Astrocyte (in vitro differentiated cells and primary cell): Measurements from ENCODE around the gene GRIK5. TPM values are rescaled to one million over a fixed set of nuclear protein-coding genes. Genes with fewer than 3 reads are reported as not detected.
A peak's percentile ranks its signal among the peaks of the same experiment; 100 is the strongest.

Source experiments
- DNase-seq: peaks from one replicate; pipeline ENCODE4 v3.0.0-alpha.2; 2010; ENCODE audit warnings: low read depth
- FAIRE-seq: peaks from 2 replicates; lab custom pipeline; 2011; peaks lifted over from hg19 to GRCh38; lab: Jason Lieb, UNC
- H2AFZ ChIP-seq: 2 replicates; pipeline ENCODE4 v1.6.0; 2012; ENCODE audit warnings: low read depth, low read length, inconsistent platforms
- H3K27ac ChIP-seq: 2 replicates; pipeline ENCODE4 v1.5.1; 2011; ENCODE audit warnings: low read depth, low read length, inconsistent platforms
- H3K27me3 ChIP-seq: 2 replicates; pipeline ENCODE4 v1.6.0; 2011; ENCODE audit warnings: low read length, inconsistent platforms; ENCODE audit not compliant: insufficient read depth
- H3K36me3 ChIP-seq: 2 replicates; pipeline ENCODE4 v1.5.1; 2011; ENCODE audit warnings: low read length, inconsistent platforms; ENCODE audit not compliant: insufficient read depth
- H3K4me1 ChIP-seq: 2 replicates; pipeline ENCODE4 v1.5.1; 2011; ENCODE audit warnings: low read length, inconsistent platforms; ENCODE audit not compliant: insufficient read depth
- H3K4me2 ChIP-seq: 2 replicates; pipeline ENCODE4 v1.6.0; 2012; ENCODE audit warnings: low read length, inconsistent platforms
- H3K4me3 ChIP-seq: 2 replicates; pipeline ENCODE4 v1.5.1; 2011; ENCODE audit warnings: low read depth, mild to moderate bottlenecking, low read length, inconsistent platforms; ENCODE audit not compliant: insufficient read depth
- H3K79me2 ChIP-seq: 2 replicates; pipeline ENCODE4 v1.6.0; 2012; ENCODE audit warnings: mild to moderate bottlenecking, low read length, inconsistent platforms; ENCODE audit not compliant: insufficient read depth
- H3K9ac ChIP-seq: 2 replicates; pipeline ENCODE4 v1.6.0; 2012; ENCODE audit warnings: mild to moderate bottlenecking, low read length, inconsistent platforms
- H3K9me3 ChIP-seq: 2 replicates; pipeline ENCODE4 v1.5.1; 2012; ENCODE audit warnings: low read depth, mild to moderate bottlenecking, low read length, inconsistent platforms; ENCODE audit not compliant: insufficient read depth
- H4K20me1 ChIP-seq: 2 replicates; pipeline ENCODE4 v1.6.0; 2012; ENCODE audit warnings: low read length, inconsistent platforms; ENCODE audit not compliant: insufficient read depth
- H3K27ac Mint-ChIP-seq: one replicate; pipeline ENCODE4 v1.8.0; 2021; ENCODE audit warnings: mild to moderate bottlenecking, mixed read lengths; ENCODE audit not compliant: unreplicated experiment
- H3K27me3 Mint-ChIP-seq: one replicate; pipeline ENCODE4 v1.8.0; 2021; ENCODE audit warnings: low read depth, mixed read lengths; ENCODE audit not compliant: unreplicated experiment
- H3K36me3 Mint-ChIP-seq: one replicate; pipeline ENCODE4 v1.8.0; 2021; ENCODE audit warnings: low read depth, mixed read lengths; ENCODE audit not compliant: unreplicated experiment
- H3K4me1 Mint-ChIP-seq: one replicate; pipeline ENCODE4 v1.8.0; 2021; ENCODE audit warnings: low read depth, mixed read lengths; ENCODE audit not compliant: unreplicated experiment
- H3K4me3 Mint-ChIP-seq: one replicate; pipeline ENCODE4 v1.8.0; 2021; ENCODE audit warnings: mild to moderate bottlenecking, moderate library complexity, mixed read lengths; ENCODE audit not compliant: unreplicated experiment
- H3K9me3 Mint-ChIP-seq: one replicate; pipeline ENCODE4 v1.8.0; 2021; ENCODE audit warnings: mild to moderate bottlenecking, mixed read lengths; ENCODE audit not compliant: unreplicated experiment
- CTCF ChIP-seq: IDR thresholded peaks from 2 replicates; pipeline ENCODE4 v1.5.1; 2011; ENCODE audit warnings: low read depth, mild to moderate bottlenecking, inconsistent platforms, low read length, moderate library complexity; ENCODE audit not compliant: insufficient read depth
- EZH2 ChIP-seq: IDR thresholded peaks from 2 replicates; pipeline ENCODE4 v1.6.1; 2012; ENCODE audit warnings: mild to moderate bottlenecking, low read length, inconsistent platforms; ENCODE audit not compliant: insufficient read depth
- total RNA-seq: library from RNA; stranded (reverse); gene quantifications from 2 replicates; pipeline ENCODE4 v1.2.1, GENCODE V29; 2021

The GRIK5 gene
- total RNA-seq, 1 donor from 2014 or later: 9.2 TPM

- Mint-ChIP-seq H3K27me3 (peaks cover 14% of the 10 kb centered on the region), H3K36me3 (peaks cover 6% of the 10 kb centered on the region), H3K9me3 (peaks cover 4% of the 10 kb centered on the region), H3K4me3 (no peak overlapping the region), H3K27ac (no peak overlapping the region), H3K4me1 (peaks cover 3% of the 10 kb centered on the region)
- H3K9ac ChIP-seq: no peak overlapping the region
- H3K9me3 ChIP-seq: no peaks in the 10 kb centered on the region
- no peaks in the 10 kb centered on the region for H4K20me1 ChIP-seq
- TF ChIP-seq CTCF: no peak
- no peak for TF ChIP-seq EZH2
- no peak overlapping the region for H3K27ac ChIP-seq
- H3K36me3 ChIP-seq: no peaks in the 10 kb centered on the region
- DNase-seq (no peak), FAIRE-seq (no peak)
- no peaks in the 10 kb centered on the region for H3K79me2 ChIP-seq
- no peaks in the 10 kb centered on the region for H3K4me1 ChIP-seq
- H3K4me3 ChIP-seq: no peak overlapping the region
- H2AFZ ChIP-seq: no peak overlapping the region
- no peak overlapping the region for H3K4me2 ChIP-seq
- no peaks in the 10 kb centered on the region for H3K27me3 ChIP-seq
Observed at GRCh38 chr19:42052241-42052863, 17.7 kb downstream of the GRIK5 start.

GRCh38 chr19:42051166-42052115 lies 18.6 kb downstream of the GRIK5 start:
- FAIRE-seq (no peak), DNase-seq (no peak)
- H3K4me1 ChIP-seq: no peaks in the 10 kb centered on the region
- no peaks in the 10 kb centered on the region for H3K36me3 ChIP-seq
- Mint-ChIP-seq H3K27me3 (peaks cover 10% of the 10 kb centered on the region), H3K4me3 (no peak overlapping the region), H3K27ac (peak overlapping the region; percentile 62), H3K9me3 (peaks cover 4% of the 10 kb centered on the region), H3K36me3 (peaks cover 6% of the 10 kb centered on the region), H3K4me1 (peaks cover 3% of the 10 kb centered on the region)
- no peaks in the 10 kb centered on the region for H3K79me2 ChIP-seq
- no peak overlapping the region for H3K27ac ChIP-seq
- no peaks in the 10 kb centered on the region for H3K9me3 ChIP-seq
- H3K4me2 ChIP-seq: no peak overlapping the region
- no peak overlapping the region for H2AFZ ChIP-seq
- H3K9ac ChIP-seq: no peak overlapping the region
- H3K4me3 ChIP-seq: no peak overlapping the region
- TF ChIP-seq EZH2: no peak
- TF ChIP-seq CTCF: no peak
- H3K27me3 ChIP-seq: no peaks in the 10 kb centered on the region
- H4K20me1 ChIP-seq: no peaks in the 10 kb centered on the region
